HepG2 (cell line): ENCODE measurements around the gene U2SURP. TPM values are rescaled to one million over a fixed set of nuclear protein-coding genes. Genes with fewer than 3 reads are reported as not detected.

Experiments
- ARHGAP35 ChIP-seq: sonication (generic); formaldehyde crosslinking; IDR thresholded peaks from 2 replicates; pipeline ENCODE4 v1.9.0; 2022; ENCODE audit warnings: mild to moderate bottlenecking, inconsistent platforms, moderate library complexity, missing genetic modification reagents, borderline replicate concordance
- HDAC1 ChIP-seq: sonication (generic); formaldehyde crosslinking; IDR thresholded peaks from 2 replicates; pipeline ENCODE4 v1.5.1; 2020; ENCODE audit warnings: mild to moderate bottlenecking, missing genetic modification reagents
- MAFG ChIP-seq: sonication (generic); formaldehyde crosslinking; IDR thresholded peaks from 2 replicates; pipeline ENCODE4 v1.5.1; 2020; ENCODE audit warnings: mild to moderate bottlenecking, missing genetic modification reagents
- RARG ChIP-seq: sonication (generic); formaldehyde crosslinking; IDR thresholded peaks from 2 replicates; pipeline ENCODE4 v1.4.0; 2020; ENCODE audit warnings: low read depth, mild to moderate bottlenecking, missing genetic modification reagents
- RXRA ChIP-seq: sonication (generic); formaldehyde crosslinking; IDR thresholded peaks from 2 replicates; pipeline ENCODE4 v1.5.1; 2020; ENCODE audit warnings: missing genetic modification reagents
- SNAPC2 ChIP-seq: sonication (generic); formaldehyde crosslinking; IDR thresholded peaks from 2 replicates; pipeline ENCODE4 v1.8.1; 2022; ENCODE audit warnings: mild to moderate bottlenecking, missing genetic modification reagents
- ZNF256 ChIP-seq: sonication (generic); formaldehyde crosslinking; conservative IDR thresholded peaks from 2 replicates; pipeline ENCODE4 v1.4.0; 2020; ENCODE audit warnings: missing genetic modification reagents
- ZNF777 ChIP-seq: sonication (generic); formaldehyde crosslinking; IDR thresholded peaks from 2 replicates; pipeline ENCODE4 v1.4.0; 2020; ENCODE audit warnings: missing genetic modification reagents
- polyA plus RNA-seq, 8 experiments: library from polyadenylated mRNA; depleted of rRNA in 3 of 8; stranded (reverse) in 7 of 8; unstranded in 1 of 8; fragments of >200 nt; fragmentation: Illumina TruSeq in 4 of 8; extraction: Trizol in 4 of 8; gene quantifications; 2 replicates each; pipeline versions ENCODE4 v1.2.1 to v1.2.3, GENCODE V29; 2011 to 2016; ENCODE audit warnings: low read depth in 4 of 8, missing spikeins in 1 of 8, mixed read lengths in 1 of 8; ENCODE audit not compliant: insufficient read depth in 1 of 8
- total RNA-seq, 5 experiments: library from RNA; depleted of rRNA; stranded (reverse); fragments of >200 nt; fragmentation: Illumina TruSeq; extraction: Trizol; gene quantifications; 2 replicates each; pipeline ENCODE4 v1.2.3, GENCODE V29; 2016; ENCODE audit warnings: low read depth in 1 of 5
- TF ChIP-seq, protein P1 (sequence below): sonication (generic); formaldehyde crosslinking; IDR thresholded peaks from 2 replicates; pipeline ENCODE4 v1.5.1; 2020; ENCODE audit warnings: missing genetic modification reagents, mild to moderate bottlenecking, borderline replicate concordance
- TF ChIP-seq, protein P2 (sequence below): sonication (generic); formaldehyde crosslinking; IDR thresholded peaks from 2 replicates; pipeline ENCODE4; 2020; ENCODE audit warnings: missing genetic modification reagents, mild to moderate bottlenecking, borderline replicate concordance
- TF ChIP-seq, protein P3 (sequence below): sonication (generic); formaldehyde crosslinking; IDR thresholded peaks from 2 replicates; pipeline ENCODE4 v1.4.0; 2020; ENCODE audit warnings: missing genetic modification reagents
- TF ChIP-seq, protein P4 (sequence below): sonication (generic); formaldehyde crosslinking; IDR thresholded peaks from 2 replicates; pipeline ENCODE4 v1.8.1; 2023; ENCODE audit warnings: mild to moderate bottlenecking, missing genetic modification reagents
- TF ChIP-seq, protein P5 (sequence below): sonication (generic); formaldehyde crosslinking; IDR thresholded peaks from 2 replicates; pipeline ENCODE4 v1.5.1; 2020; ENCODE audit warnings: missing genetic modification reagents, mild to moderate bottlenecking, borderline replicate concordance

U2SURP gene
- total and polyA plus RNA-seq, 2 of the 13 experiments (the other 11 are each of a cell fraction or from before 2014, with no cell fraction given), result 55.9 to 173 TPM

DNA sequence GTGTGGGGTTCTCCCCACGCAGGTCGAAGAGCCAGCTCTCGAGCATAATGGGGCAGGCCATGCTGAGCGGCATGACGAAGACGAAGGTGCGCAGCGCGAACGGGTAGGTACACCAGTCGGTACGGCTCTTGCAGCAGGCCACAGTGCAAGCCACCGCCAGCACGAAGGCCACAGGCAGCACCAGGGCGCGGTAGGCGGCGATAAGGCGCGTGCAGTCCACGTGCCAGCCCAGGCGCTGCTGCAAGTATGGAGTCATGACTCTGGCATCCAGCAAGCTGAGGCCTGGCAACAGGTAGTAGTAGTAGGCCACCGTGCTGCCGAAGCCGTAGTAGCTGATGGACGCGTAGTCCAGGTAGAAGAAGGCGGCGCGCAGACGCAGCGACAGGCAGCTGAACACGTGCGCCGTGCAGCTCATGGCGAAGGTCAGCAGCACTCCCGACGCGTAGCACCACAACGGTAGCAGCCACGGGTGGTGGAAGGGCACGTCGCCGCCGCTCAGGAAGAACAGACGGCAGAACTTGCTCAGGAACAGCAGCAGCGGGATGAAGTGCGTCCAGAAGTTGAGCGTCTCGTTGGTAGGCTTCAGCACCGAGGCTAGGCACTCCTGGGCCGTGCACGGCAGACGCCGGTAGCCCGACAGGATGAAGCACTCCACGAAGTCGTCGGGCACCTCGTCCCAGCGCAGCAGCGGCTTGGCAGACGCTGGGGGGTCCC is 38.7 kb upstream of the U2SURP start (continued):
- TF ChIP-seq HDAC1 (CRISPR knock-in tag), result peak; percentile 61
- TF ChIP-seq SNAPC2, result no peak
- TF ChIP-seq, protein P1, sequence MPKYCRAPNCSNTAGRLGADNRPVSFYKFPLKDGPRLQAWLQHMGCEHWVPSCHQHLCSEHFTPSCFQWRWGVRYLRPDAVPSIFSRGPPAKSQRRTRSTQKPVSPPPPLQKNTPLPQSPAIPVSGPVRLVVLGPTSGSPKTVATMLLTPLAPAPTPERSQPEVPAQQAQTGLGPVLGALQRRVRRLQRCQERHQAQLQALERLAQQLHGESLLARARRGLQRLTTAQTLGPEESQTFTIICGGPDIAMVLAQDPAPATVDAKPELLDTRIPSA (CRISPR knock-in tag), result 0 out of 2 replicates have a peak, but pooled peaks have one; percentile 59
- peak; percentile 96 for TF ChIP-seq ARHGAP35 (CRISPR knock-in tag)
- no peak for TF ChIP-seq ZNF256 (CRISPR knock-in tag)
- TF ChIP-seq, protein P2, sequence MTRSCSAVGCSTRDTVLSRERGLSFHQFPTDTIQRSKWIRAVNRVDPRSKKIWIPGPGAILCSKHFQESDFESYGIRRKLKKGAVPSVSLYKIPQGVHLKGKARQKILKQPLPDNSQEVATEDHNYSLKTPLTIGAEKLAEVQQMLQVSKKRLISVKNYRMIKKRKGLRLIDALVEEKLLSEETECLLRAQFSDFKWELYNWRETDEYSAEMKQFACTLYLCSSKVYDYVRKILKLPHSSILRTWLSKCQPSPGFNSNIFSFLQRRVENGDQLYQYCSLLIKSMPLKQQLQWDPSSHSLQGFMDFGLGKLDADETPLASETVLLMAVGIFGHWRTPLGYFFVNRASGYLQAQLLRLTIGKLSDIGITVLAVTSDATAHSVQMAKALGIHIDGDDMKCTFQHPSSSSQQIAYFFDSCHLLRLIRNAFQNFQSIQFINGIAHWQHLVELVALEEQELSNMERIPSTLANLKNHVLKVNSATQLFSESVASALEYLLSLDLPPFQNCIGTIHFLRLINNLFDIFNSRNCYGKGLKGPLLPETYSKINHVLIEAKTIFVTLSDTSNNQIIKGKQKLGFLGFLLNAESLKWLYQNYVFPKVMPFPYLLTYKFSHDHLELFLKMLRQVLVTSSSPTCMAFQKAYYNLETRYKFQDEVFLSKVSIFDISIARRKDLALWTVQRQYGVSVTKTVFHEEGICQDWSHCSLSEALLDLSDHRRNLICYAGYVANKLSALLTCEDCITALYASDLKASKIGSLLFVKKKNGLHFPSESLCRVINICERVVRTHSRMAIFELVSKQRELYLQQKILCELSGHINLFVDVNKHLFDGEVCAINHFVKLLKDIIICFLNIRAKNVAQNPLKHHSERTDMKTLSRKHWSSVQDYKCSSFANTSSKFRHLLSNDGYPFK, result peak; percentile 71
- TF ChIP-seq, protein P3, sequence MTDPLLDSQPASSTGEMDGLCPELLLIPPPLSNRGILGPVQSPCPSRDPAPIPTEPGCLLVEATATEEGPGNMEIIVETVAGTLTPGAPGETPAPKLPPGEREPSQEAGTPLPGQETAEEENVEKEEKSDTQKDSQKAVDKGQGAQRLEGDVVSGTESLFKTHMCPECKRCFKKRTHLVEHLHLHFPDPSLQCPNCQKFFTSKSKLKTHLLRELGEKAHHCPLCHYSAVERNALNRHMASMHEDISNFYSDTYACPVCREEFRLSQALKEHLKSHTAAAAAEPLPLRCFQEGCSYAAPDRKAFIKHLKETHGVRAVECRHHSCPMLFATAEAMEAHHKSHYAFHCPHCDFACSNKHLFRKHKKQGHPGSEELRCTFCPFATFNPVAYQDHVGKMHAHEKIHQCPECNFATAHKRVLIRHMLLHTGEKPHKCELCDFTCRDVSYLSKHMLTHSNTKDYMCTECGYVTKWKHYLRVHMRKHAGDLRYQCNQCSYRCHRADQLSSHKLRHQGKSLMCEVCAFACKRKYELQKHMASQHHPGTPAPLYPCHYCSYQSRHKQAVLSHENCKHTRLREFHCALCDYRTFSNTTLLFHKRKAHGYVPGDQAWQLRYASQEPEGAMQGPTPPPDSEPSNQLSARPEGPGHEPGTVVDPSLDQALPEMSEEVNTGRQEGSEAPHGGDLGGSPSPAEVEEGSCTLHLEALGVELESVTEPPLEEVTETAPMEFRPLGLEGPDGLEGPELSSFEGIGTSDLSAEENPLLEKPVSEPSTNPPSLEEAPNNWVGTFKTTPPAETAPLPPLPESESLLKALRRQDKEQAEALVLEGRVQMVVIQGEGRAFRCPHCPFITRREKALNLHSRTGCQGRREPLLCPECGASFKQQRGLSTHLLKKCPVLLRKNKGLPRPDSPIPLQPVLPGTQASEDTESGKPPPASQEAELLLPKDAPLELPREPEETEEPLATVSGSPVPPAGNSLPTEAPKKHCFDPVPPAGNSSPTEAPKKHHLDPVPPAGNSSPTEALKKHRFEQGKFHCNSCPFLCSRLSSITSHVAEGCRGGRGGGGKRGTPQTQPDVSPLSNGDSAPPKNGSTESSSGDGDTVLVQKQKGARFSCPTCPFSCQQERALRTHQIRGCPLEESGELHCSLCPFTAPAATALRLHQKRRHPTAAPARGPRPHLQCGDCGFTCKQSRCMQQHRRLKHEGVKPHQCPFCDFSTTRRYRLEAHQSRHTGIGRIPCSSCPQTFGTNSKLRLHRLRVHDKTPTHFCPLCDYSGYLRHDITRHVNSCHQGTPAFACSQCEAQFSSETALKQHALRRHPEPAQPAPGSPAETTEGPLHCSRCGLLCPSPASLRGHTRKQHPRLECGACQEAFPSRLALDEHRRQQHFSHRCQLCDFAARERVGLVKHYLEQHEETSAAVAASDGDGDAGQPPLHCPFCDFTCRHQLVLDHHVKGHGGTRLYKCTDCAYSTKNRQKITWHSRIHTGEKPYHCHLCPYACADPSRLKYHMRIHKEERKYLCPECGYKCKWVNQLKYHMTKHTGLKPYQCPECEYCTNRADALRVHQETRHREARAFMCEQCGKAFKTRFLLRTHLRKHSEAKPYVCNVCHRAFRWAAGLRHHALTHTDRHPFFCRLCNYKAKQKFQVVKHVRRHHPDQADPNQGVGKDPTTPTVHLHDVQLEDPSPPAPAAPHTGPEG (CRISPR knock-in tag), result 0 out of 2 replicates have a peak, but pooled peaks have one; percentile 35
- peak; percentile 52; the same call in 1 of the 2 replicates for TF ChIP-seq RXRA (CRISPR knock-in tag)
- no peak for TF ChIP-seq RARG (CRISPR knock-in tag)
- peak; percentile 66; the same call in 1 of the 2 replicates for TF ChIP-seq MAFG
- TF ChIP-seq, protein P4, sequence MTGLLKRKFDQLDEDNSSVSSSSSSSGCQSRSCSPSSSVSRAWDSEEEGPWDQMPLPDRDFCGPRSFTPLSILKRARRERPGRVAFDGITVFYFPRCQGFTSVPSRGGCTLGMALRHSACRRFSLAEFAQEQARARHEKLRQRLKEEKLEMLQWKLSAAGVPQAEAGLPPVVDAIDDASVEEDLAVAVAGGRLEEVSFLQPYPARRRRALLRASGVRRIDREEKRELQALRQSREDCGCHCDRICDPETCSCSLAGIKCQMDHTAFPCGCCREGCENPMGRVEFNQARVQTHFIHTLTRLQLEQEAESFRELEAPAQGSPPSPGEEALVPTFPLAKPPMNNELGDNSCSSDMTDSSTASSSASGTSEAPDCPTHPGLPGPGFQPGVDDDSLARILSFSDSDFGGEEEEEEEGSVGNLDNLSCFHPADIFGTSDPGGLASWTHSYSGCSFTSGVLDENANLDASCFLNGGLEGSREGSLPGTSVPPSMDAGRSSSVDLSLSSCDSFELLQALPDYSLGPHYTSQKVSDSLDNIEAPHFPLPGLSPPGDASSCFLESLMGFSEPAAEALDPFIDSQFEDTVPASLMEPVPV, result peak; percentile 69; the same call in 1 of the 2 replicates
- no peak; the same call in 1 of the 2 replicates for TF ChIP-seq ZNF777 (CRISPR knock-in tag)
- TF ChIP-seq, protein P5, sequence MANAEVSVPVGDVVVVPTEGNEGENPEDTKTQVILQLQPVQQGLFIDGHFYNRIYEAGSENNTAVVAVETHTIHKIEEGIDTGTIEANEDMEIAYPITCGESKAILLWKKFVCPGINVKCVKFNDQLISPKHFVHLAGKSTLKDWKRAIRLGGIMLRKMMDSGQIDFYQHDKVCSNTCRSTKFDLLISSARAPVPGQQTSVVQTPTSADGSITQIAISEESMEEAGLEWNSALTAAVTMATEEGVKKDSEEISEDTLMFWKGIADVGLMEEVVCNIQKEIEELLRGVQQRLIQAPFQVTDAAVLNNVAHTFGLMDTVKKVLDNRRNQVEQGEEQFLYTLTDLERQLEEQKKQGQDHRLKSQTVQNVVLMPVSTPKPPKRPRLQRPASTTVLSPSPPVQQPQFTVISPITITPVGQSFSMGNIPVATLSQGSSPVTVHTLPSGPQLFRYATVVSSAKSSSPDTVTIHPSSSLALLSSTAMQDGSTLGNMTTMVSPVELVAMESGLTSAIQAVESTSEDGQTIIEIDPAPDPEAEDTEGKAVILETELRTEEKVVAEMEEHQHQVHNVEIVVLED, result no peak
